ENCODE results near the gene GATAD1.

GATAD1 gene

DNA sequence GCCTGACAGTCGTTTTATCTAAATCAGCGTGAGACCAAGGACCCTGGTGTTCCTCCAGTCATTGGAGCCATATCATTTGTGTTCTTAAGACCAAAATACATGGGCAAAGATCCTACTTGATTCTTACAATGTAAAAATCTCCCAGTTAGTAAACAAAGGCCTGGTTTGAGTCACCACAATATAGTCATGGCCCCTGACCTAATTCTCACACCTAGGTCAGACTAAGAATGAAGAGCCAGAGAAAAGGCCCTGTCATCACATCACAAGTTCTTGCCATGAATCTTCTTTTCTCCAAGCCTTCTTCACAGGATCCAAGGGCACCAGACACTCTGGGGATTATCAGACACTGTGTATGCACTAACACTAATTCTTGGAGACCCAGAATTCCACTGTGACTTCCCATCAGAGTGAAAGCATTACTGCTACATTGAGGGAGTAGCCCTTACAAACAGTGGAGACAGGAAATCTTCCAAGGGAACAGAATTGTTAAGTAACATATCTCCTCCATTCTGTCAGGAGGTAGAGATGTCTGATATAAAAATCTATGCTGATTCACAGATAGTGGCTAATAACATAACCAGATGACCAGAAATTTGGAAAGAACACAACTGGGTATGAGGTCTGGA lies 38.1 kb downstream of the GATAD1 start:
- DNase-seq: no peak

DNA sequence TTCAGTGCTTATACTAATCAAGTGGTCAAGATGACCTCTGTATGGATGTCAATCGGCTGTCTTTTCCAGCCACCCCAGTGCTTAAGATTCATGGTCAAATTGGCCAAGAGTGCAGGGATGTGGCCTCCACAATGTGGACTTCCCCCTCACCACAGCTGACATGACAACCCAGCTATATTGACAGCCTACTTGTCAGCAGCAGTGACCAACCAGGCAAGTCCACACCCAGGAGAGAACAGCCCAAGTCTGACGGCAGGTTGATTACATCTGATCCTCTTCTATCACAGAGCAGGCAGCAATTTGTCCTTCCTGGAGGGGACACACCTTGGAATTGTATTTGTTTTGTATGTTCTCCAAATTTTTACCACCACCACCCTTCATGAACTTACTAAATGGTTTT lies 38.7 kb downstream of the GATAD1 start:
- DNase-seq: no peak

DNA sequence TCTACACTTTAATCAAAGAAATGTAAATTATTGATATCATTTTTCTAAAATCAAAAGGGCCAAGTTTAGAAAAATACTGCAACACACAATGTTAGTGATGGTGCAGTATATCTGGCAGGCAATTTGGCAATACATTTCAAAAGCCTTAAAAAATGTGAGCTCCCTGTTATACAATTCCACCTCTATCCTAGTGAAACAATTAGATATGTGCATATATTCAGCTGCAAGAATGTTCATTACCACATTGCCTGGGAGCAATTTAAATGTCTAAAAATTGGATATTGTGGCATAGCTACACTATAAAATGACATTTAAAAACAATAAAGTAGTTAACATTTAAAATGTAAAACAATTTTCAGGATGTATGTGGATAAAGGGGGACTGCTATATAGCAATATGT lies 40.5 kb downstream of the GATAD1 start:
- no peak for DNase-seq

- no peak for DNase-seq
Measured at GRCh38 chr7:92489634-92490033, 42.4 kb downstream of the GATAD1 start.

DNA sequence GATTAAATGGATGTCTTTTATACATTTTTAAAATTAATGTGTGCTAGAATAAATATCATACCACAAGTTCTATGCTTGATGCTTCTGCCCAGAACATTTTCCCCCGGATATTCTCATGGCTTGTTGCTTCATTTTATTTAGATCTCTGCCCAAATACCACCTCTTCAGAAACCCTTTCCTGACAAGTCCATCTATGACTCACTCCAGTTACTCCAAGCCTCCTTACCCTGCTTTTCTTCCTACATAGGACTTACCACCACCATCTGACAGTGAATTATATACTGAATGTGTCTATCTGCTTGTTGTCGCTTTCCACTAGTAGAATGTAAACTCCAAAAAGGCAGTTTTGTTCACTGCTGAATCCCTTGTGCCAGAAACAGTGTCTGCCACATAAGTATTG lies 49.6 kb downstream of the GATAD1 start:
- no peak for DNase-seq

GRCh38 chr7:92498557-92498956 lies 51.3 kb downstream of the GATAD1 start:
- no peak for DNase-seq

DNA sequence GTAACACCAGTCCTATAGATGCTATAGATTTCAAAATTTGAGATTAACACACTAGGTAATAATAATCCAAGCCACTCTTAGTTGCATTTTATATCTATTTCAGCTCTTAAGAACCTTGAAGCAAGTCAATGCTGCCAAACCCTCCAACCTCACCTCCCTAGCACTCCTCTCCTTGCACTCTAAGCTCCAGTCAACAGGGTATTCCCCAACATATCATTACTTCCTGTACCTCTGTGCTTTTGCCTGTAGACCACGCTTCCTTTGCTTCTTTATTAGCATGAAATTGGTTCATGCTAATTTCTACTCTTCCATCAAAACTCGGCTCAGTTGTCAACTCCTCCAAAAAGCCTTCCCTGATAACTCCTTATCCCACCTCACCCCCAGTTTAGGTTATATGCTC lies 56.5 kb downstream of the GATAD1 start:
- no peak for DNase-seq

- no peak for DNase-seq
Measured at GRCh38 chr7:92504563-92504962, 57.3 kb downstream of the GATAD1 start.

- DNase-seq: no peak
Measured at GRCh38 chr7:92506363-92506762, 59.1 kb downstream of the GATAD1 start.

GRCh38 chr7:92508946-92509345 lies 61.7 kb downstream of the GATAD1 start:
- no peak for DNase-seq

All from T1000 (cell line).